HG03097 (cell line): ENCODE data around the gene BCL2A1.
"Not testable (repeated sequence)": the region's sequence is repeated elsewhere in the genome, so short reads cannot be mapped to it uniquely, and the experiment has no call there.

Experiments used
- ATAC-seq: cut with Tn5 transposase; IDR thresholded peaks from one replicate; pipeline ENCODE4 v1.9.1; 2021; ENCODE audit not compliant: unreplicated experiment, low FRiP score

Gene BCL2A1

DNA sequence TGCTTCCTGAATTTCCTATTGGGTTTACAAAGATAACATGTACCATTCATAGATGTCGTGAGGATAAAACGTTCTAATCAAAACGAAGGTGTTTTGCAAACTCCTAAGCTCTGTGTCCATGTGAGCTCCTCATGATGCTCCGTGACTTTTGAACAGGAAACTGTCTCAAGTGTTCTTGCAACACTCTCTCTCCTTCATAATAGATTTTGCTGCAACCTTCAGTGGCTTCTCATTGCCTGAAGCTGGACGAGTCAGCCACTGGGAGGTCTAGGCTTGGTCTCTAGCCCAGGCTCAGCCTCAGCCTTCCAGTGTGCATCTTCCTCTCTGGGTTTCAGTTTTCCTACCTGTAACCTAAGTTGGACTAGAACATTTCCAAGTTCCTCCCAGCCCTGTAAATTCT, 18.7 kb upstream of the BCL2A1 start:
- ATAC-seq: no peak

DNA sequence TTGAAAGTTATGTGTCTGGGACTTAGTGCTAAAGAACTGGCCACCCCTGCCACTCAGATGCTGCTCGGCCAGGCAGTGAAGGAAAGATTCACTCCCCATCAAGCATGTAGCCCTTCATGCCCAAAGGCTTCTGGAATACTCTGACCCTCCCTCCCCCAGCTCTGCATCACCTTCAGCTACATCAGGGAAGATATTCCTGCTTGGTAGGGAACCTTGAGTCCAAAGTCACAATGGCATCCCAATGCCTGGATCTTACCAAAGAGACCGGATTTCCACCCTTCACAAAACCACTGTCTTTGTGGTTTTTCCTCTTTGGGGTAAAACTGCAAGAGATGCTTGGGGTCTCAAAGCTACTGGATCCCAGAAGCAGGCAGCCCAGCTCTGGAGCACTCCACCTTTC, 18.2 kb upstream of the BCL2A1 start:
- ATAC-seq: no peak

DNA sequence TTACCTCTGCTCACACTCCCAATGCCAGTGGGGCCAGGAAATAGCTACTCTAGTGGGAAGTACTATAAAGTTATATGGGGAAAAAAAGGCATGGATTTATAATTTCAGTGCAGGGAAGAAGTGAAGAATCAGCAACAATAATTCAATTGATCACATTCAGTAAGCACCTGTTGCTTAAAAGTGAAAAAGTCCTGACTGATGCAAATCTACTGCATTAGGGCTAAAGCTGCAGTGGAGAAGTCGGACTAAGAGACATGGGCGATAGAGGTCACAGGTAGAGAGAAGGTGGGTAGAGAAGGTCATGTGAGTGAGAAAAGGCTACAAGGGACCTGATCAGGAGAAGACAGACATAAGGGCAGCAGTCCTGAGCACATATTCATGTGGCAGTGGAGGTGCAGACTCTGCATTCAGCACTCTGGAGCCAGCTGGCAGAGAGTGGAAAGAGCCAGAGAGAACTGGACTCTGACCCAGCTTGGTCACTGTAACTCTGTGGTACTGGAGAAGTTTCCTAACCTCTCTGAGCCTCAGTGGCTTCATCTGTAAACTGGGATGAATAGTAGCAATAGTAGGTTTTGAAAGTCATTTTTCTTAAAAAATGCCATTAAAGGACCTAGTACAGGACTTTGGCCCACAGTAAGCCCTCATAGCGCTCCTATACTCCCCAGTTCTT, 17.6 kb upstream of the BCL2A1 start:
- no peak for ATAC-seq

DNA sequence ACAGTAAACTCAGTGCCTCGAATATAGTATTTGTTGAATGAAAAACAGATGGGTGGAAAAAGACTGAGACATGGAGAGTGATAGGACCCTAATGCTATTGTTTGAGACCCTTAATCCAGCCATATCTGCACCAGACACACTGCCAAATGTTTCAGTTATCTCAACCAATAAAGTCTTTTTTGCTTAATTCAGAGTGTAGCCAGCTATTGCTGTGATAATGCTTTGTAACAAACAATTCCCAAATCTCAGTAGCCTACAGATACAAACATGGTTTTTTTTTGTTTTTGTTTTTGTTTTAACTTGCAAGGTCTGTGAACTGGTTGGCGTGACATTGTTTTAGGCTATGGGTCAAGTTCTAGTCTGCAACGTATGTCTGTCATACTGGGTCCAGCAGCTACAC, 17.0 kb upstream of the BCL2A1 start:
- ATAC-seq: no peak

DNA sequence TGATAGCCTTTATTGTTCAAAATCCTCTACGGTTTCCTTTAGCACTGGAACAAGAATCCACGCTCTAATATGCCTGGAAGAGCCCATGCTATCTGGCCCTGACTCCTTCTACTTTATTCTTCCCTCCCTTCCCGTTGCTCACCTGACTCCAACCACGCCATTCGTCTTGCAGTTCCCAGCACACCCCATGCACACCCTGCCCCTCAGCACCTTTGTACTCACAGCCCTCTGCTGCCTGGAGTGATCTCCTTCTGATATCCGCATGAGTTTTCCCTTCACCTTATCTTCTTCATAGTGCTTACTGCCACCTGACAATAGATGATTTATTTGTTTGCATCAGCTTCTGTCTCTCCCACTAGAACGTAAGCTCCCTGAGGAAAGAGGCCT, 16.6 kb upstream of the BCL2A1 start:
- ATAC-seq: no peak

DNA sequence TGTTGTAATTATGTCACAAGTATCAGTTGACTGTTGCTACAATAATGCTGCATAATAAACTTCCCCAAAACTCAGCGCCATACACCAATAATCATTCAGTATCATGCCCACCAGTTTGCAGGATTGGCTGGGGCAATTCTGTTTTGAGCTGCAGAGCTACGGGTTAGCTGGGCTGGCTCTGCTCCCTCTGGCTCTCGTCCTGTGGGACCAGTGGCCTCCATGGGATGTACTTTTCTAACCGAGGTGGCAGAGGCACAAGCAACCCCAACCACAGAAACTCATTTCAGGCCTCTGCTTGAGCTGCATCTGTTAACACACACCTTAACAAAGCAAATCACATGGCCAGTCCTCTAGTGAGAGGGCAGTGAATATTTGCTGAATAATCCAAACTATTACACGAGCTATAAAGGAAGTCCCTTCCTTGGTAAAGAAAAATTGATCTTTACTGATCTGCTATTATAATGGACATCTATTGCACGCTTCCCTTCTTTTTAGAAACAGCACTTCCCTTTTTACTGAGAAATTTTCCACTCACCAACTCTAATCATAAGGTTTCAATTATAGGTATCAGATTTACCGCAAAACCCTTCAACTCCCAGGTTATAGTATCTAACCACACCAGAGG, 10.9 kb upstream of the BCL2A1 start:
- peak; percentile 31 for ATAC-seq

DNA sequence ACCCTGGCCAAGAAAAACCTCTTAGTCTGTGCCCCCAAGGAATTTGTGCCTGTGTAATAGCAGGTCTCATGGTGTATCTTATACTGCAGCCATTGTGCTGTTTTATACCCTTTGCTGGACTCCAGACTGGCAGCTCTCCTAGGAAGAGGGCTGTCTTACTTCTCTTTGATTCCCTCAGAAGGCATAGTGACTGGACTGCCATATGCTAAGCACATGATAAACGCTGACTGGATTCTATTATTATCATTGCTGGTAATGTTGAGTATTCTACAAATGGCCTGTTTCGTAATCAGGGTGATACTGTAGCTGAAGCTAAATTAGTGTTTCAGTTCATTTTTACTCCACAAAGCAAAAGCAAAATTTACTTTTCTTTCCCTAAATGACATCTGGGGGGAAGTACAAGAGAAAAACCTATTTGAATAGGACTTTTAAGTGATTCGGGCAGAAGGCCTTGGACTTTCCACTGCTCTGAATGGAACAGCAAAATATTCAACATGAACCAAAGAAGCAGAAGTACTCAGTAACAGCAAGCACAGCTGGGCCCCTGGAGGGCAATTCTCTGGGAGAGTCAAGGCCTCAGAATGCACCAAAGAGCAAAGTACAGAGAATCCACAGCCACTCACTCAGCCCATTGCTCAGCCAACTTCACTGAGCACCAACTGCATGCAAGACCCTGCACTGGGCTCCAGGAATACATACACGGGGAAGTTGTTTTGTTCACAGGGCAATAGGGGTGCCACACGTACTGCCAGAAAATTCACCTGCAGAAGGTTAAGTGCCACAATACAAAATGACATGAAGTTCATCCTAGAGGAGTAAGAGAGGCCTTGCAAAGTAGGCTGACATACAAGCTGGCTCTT, 7.9 kb upstream of the BCL2A1 start:
- peak; percentile 43 for ATAC-seq

DNA sequence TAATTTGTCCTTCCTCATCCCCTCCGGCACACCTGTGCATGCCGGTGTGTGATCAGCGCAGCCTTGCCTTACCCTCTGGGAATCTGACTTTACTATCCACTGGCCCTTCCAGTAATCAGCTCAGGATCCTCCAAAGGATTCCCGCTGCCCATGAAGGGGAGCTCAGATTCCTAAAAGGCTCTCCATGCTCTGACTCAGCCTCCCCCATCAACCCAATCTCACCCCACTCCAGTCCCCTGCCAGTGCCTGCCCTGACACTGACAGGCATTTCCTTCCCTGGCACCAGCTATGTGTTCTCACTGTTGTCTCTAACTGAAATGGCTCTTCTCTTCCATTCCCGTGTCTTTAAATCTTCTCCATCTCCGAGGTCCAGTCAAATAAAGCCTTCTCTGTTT, 7.3 kb upstream of the BCL2A1 start:
- ATAC-seq: no peak

DNA sequence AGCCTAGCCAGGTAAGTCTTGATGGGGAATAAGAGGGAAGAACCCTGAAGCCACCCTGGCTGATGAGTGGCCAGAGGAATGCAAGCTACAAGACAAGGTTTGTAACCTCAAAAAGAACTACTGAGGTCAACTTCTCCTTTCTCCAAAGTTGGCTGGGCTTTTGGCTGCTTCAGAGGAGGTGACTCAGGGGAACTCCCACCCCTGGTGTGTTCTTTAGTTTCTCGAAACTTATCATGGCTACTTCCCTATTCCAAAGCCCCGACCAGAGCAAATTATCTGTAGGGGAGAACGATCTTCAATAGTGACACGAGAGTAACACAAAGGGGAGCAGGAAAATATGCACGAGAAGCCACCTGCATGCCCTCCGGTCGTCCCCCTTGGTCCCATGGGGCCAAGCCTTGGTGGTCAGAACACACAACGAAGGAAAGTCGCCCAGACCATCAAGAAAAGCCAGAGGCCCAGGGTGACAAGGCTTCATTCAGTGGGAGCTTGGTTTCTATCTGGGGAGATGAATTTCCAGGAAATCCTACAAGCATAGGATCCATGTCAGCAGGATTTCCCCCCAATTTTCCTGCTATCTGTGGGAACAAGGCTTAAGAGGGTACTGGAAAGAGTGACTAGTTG, 6.5 kb upstream of the BCL2A1 start:
- peak; percentile 36 for ATAC-seq

DNA sequence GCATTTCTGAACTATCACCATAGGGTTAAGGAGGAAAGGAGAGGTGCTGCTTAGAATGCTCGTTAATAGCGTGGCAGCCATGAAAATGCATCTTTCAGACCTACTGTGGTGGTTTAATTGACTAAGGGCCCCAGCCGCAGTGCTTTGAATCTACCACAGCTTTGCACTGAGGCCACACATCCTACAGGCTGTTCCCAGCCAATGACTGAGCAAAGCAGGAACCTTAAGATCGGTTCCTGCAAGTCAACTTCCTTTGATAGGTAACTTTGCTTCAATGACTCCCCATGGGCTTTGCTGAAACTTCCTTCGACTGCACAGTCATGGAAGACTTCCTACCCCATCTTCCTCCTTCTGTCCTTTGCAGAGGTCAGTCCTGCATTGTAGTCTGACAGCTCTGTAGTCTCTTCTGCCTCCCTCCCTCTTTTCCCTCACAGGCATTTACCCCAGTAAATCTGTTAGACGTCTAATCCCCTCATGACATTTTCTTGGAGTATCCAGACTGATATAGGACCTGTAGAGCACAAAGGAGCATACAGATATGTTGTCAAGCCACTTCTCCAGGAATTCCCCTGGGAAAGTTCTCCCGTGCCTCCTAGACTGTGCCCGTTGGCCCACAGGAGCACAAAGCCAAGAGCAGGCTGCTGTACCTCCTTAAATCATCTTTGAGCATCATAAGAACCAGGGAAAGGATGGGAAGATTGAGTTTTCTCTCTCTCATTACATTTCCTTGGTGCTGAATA, 2.6 kb upstream of the BCL2A1 start:
- ATAC-seq: no peak

DNA sequence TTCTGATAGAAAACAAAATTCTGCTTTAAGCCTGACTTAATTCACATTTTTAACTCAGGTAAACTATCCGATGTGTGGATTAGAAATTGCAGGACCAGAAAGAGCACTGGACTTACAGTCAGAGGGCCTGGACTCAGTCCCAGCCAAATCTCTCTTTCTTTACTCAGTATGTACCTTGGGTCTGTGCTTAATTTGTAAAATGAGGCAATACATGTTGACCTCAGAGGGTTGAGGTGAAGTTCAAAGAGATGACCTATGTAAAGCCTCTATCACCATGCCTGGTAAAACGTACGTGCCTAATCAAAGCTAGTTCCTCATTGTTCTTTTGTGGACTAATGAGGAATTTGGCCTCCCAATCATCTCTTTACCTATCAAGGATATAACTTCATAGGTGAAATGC, 1.9 kb upstream of the BCL2A1 start:
- no peak for ATAC-seq

DNA sequence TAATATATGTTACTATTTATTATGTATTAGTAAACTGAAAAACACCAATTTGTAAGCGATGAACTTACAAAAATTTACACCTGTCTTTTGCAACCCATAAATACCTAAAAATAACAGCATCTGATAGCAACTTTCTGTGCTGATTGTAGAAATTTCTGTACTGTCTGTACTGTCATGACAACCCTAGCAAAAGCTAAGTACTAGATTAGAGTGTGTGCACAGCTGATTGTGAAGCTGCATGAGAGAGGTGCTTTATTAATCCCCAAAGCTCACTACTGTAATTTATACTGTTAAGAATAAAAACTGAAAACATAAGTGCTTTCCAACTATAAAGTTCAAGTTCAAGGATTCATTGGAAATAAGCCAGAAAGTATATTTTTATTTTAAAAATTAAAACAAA, 815 bp downstream of the BCL2A1 start:
- no peak for ATAC-seq

DNA sequence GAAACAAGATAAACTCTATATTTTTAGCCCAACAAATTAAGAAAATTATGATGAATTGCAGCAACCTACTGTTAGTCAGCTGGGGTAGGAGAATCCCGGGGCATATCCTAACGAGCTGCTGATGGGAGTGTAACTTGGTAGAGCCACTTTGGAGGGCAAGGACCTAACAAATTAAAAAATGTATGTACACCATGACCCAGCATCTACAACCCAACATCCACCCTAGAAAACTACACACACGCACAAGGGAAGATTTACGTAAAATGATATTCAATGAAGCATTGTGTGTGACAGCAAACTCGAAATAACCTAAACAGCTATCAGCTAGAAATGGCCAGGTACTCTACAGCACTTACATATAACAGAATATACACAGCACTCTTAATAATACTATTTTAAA, 1.9 kb downstream of the BCL2A1 start:
- ATAC-seq: no peak

DNA sequence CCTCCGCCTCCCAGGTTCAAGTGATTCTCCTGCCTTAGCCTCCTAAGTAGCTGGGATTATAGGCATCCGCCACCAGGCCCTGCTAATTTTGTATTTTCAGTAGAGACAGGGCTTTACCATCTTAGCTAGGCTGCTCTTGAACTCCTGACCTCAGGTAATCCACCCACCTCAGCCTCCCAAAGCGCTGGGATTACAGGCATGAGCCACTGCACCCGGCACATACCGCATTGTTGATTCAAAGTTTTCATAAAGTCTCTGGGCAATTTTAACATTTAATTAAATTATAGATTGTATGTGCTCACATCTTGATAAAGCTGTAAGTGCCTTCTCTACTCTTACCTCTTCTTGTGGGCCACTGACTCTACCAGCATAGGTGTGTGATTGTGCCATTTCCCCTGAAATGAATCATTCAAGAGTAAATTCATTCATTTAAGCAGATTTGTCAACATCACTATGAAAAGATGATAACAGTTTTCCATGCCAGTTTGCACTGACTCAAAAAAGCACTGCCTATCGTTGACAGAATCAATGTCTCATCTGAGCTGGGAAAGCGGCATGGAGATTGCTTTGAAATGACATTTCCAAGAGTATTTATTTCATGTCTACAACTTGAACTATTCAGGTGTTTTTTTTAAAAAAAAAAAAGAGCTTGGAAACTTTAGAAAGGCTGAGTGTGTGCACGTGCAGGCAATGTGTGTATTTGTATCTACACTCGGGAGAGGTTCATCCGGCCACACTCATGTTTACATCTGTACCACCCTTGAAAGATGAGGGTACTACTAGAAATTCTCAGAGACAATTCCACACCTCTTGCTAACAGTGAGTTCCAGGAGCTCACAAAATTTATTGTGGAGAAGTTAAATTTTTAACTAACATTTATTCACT, 3.5 kb downstream of the BCL2A1 start:
- ATAC-seq: no peak

DNA sequence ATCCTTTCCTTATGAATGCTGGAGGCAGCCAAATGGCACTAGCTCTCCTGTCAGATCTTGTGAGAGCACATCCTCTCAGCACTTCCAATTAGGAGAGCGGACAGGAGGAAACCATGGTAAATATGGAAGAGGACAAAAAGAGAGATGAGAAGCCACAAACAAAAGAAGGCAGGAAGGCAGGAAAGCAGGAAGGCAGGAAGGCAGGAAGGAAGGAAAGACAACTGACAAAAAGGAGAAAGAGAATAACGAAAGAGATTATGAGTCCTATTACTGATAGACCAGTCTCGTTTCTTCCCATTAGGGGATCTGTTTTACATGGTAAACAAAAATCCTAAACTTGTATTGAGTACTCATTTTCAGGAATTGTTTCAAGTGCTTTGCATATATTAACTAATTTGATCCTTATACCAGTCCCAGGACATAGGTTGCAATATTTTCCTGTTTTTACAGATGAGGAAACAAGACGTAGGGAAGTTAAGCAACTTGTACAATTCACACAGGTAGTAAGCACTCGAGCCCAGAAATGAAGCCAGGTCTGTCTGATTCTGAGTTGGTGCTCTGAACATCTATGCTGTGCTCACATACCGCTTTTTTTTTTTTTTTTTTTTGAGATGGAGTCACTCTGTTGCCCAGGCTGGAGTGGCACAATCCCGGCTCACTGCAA, 4.2 kb downstream of the BCL2A1 start:
- ATAC-seq: no peak

DNA sequence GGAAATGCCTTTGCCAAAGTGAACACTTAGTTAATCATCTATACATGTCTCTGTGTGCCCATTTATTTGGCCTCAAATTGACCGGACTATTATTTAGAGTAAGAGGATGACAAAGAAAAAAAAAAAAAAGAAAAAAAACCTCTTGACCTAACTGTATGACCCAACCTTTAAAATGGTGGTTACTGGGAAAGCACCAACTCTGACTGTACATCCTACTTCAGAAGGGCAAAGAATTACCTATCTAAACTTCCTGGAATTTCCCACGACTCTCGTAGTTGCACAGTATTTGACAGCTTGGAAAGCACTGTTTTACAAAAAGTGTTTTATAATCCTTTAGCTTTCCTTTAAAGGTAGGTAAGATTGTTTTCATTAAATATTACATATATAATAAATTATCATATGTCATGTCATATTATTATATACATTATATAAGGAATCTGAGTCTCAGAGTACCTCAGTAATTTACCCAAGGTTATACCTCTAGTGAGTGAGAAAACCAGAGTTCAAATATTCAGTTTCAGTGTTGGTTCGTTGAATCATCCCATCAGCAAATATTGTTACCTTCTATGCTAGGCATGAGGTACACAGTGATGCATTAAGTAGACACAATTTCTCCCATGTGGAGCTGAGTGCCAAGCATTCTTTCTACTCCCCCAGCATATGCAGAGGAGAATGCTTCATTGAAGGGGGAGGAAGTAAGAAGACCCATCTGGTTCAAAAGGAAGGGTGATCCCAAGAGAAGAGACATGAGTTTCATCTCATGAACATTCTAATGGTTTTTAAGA, 5.0 kb downstream of the BCL2A1 start:
- ATAC-seq: no peak

DNA sequence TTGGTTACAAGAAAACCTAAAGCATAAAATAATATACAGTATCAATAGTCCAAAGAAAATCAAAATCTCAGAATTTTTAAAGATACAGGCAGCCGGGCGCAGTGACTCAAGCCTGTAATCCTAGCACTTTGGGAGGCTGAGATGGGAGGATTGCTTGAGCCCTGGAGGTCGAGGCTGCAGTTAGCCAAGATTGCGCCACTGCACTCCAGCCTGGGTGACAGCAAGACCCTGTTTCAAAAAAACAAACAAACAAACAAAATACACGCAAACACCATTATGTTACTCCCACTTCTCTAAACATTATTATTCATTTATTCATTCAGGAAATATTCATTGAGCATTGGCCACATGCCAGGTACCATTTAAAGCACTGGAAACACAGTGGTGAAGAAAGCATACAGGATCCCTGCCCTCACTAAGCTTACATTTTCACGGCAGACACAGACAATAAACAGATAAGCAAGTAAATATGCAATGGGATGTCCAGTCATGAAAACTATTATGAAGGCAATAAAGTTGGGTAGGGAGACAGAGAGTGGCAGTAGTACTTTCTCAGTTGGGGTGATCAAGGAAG, 6.7 kb downstream of the BCL2A1 start:
- ATAC-seq: no peak

DNA sequence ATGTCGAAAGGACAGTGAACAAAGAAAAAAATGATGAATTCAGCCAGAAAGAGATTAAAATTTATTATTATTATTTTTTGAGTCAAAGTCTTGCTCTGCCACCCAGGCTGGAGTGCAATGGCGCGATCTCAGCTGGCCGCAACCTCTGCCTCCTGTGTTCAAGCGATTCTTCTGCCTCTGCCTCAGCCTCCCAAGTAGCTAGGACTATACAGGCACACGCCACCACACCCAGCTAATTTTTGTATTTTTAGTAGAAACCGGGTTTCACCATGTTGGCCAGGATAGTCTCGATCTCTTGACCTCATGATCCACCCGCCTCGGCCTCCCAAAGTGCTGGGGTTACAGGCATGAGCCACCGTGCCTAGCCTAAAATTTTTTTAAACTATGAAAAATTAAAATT, 8.1 kb downstream of the BCL2A1 start:
- ATAC-seq: not testable (repeated sequence)
